RWPE2 (cell line): ENCODE results near the gene DHRS2.
"Not testable (repeated sequence)": the region's sequence is repeated elsewhere in the genome, so short reads cannot be mapped to it uniquely, and the experiment has no call there.

ENCODE experiments used
- ATAC-seq: fragments of 200-7000 bp; cut with Tn5 transposase; 3 replicates; pipeline ENCODE4 v1.9.1; 2021; ENCODE audit warnings: low read depth
- DNase-seq: peaks from one replicate; pipeline ENCODE4 v3.0.0-alpha.2; 2020; ENCODE audit warnings: low spot score
- H3K27ac ChIP-seq: fragments of 450-650 bp; 2 replicates; pipeline ENCODE4 v1.5.1; 2017; ENCODE audit warnings: mild to moderate bottlenecking; ENCODE audit not compliant: poor library complexity, severe bottlenecking
- H3K27me3 ChIP-seq: fragments of 250-450 bp; sonication (Bioruptor Pico); 2 replicates; pipeline ENCODE4 v1.5.1; 2021; ENCODE audit warnings: mild to moderate bottlenecking, moderate library complexity; ENCODE audit not compliant: insufficient read depth, poor library complexity, severe bottlenecking
- H3K36me3 ChIP-seq: fragments of 250-450 bp; sonication (Bioruptor Pico); 2 replicates; pipeline ENCODE4 v1.5.1; 2020; ENCODE audit warnings: low read depth, mild to moderate bottlenecking, moderate library complexity
- H3K4me1 ChIP-seq: fragments of 250-450 bp; sonication (Bioruptor Pico); 2 replicates; pipeline ENCODE4 v1.5.1; 2021; ENCODE audit warnings: mild to moderate bottlenecking, moderate library complexity; ENCODE audit not compliant: insufficient read depth, poor library complexity, severe bottlenecking
- H3K4me3 ChIP-seq: fragments of 250-450 bp; sonication (Bioruptor Pico); 2 replicates; pipeline ENCODE4 v1.5.1; 2021; ENCODE audit warnings: mild to moderate bottlenecking, moderate library complexity; ENCODE audit not compliant: severe bottlenecking
- H3K9me3 ChIP-seq: fragments of 250-450 bp; sonication (Bioruptor Pico); 2 replicates; pipeline ENCODE4 v1.5.1; 2021; ENCODE audit warnings: mild to moderate bottlenecking, moderate library complexity; ENCODE audit not compliant: severe bottlenecking
- CTCF ChIP-seq: fragments of 450-650 bp; IDR thresholded peaks from one replicate; pipeline ENCODE4 v1.5.1; 2017; ENCODE audit warnings: mild to moderate bottlenecking, moderate library complexity; ENCODE audit not compliant: poor library complexity, severe bottlenecking

The DHRS2 gene

GRCh38 chr14:23636317-23637211, at the start of gene DHRS2:
DHRS2 (plus strand) TSS chr14:23636364; CDS start chr14:23638865, 2,501 bp downstream.
- no peak for TF ChIP-seq CTCF
- ATAC-seq, result no peak
- Histone ChIP-seq H3K27me3 (no peaks in the 10 kb centered on the region), H3K36me3 (no peaks in the 10 kb centered on the region), H3K4me3 (no peak within 1 kb of the TSS), H3K9me3 (no peaks in the 10 kb centered on the region), H3K27ac (no peak within 1 kb of the TSS), H3K4me1 (peaks cover 6% of the 10 kb centered on the region)
- DNase-seq, result no peak

GRCh38 chr14:23588884-23589598, 47.1 kb upstream of the DHRS2 start:
- H3K9me3 ChIP-seq, result no peaks in the 10 kb centered on the region
- peak; percentile 90 for DNase-seq

GRCh38 chr14:23589606-23590005, 46.6 kb upstream of the DHRS2 start:
- Histone ChIP-seq H3K4me1 (no peaks in the 10 kb centered on the region), H3K4me3 (no peak overlapping the region), H3K27ac (no peak overlapping the region), H3K9me3 (no peaks in the 10 kb centered on the region), H3K36me3 (no peaks in the 10 kb centered on the region), H3K27me3 (no peaks in the 10 kb centered on the region)
- no peak for TF ChIP-seq CTCF
- ATAC-seq (no peak), DNase-seq (no peak)

More at GRCh38 chr14:23588884-23589598, 47.1 kb upstream of the DHRS2 start:
- peak; percentile 91 for TF ChIP-seq CTCF
- Histone ChIP-seq H3K27me3 (no peaks in the 10 kb centered on the region), H3K4me3 (no peak overlapping the region), H3K4me1 (no peaks in the 10 kb centered on the region), H3K27ac (no peak overlapping the region), H3K36me3 (no peaks in the 10 kb centered on the region)
- peak; percentile 99 for ATAC-seq

- DNase-seq (no peak), ATAC-seq (no peak)
- Histone ChIP-seq H3K36me3 (no peaks in the 10 kb centered on the region), H3K27ac (no peak overlapping the region), H3K4me3 (no peak overlapping the region), H3K4me1 (no peaks in the 10 kb centered on the region), H3K27me3 (no peaks in the 10 kb centered on the region), H3K9me3 (no peaks in the 10 kb centered on the region)
- TF ChIP-seq CTCF, result no peak
Observed at GRCh38 chr14:23590198-23590597, 46.0 kb upstream of the DHRS2 start.

GRCh38 chr14:23594191-23594590, 42.0 kb upstream of the DHRS2 start:
- H3K36me3 ChIP-seq, H3K9me3 ChIP-seq, ATAC-seq, H3K4me1 ChIP-seq, H3K27ac ChIP-seq, H3K4me3 ChIP-seq, H3K27me3 ChIP-seq, DNase-seq: not testable (repeated sequence)
